PC-9 (cell line): ENCODE measurements around the gene ADH5.

Experiments
- CTCF ChIP-seq: fragments of 200-600 bp; sonication (generic); conservative IDR thresholded peaks from 2 replicates; pipeline ENCODE4 v1.6.1; 2017; ENCODE audit warnings: mixed run types, antibody characterized with exemption, mild to moderate bottlenecking, moderate library complexity
- EZH2 ChIP-seq: fragments of 200-600 bp; sonication (generic); IDR thresholded peaks from 2 replicates; pipeline ENCODE4 v1.8.0; 2017; ENCODE audit warnings: antibody characterized with exemption, low read depth

GRCh38 chr4:99022566-99022965 lies 66.0 kb downstream of the ADH5 start:
- no peak for TF ChIP-seq CTCF
- TF ChIP-seq EZH2, result no peak
